Astrocyte of the spinal cord (primary cell): Measurements from ENCODE around the gene PITPNC1.

Experiments
- DNase-seq: peaks from one replicate; pipeline ENCODE4 v3.0.0; 2011; ENCODE audit warnings: low read depth, low spot score
- H3K4me3 ChIP-seq: 2 replicates; pipeline ENCODE4 v1.5.1; 2011; ENCODE audit warnings: low read depth, mild to moderate bottlenecking, low read length, moderate library complexity
- in situ Hi-C: cut with HindIII; loops from 2 replicates; pipeline ENCODE4 v1.10.0; 2017; ENCODE audit warnings: low sequenced_read_pairs
- TF ChIP-seq, protein P1 (sequence below): IDR thresholded peaks from 2 replicates; pipeline ENCODE4 v1.5.1; 2012; ENCODE audit warnings: low read depth, mild to moderate bottlenecking, low read length, inconsistent platforms

Gene PITPNC1

DNA sequence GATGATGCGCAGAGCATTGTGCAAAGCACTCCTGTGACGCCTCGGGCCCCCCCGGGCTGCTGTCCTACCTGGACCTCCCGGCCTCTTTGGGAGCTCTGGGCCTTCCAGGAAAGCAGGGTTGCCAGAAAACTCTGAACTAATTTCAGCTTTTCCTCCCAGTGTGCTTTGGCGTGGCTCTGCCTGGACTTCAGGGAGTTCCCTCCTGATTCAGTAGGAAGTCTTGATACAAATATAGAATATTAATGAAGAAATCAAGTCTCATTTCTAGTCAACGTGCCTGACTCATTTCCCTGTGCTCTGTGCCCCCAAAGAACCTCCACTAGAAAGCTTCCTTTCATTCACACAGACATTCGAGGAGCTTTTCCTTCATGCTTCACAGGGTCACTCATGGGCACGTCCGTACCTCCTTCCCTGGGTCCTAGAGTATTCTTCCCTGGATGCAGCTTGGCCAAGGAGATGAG is 256.7 kb downstream of the PITPNC1 start:
- H3K4me3 ChIP-seq = no peak overlapping the region
- no peak for DNase-seq
- TF ChIP-seq, protein P1, sequence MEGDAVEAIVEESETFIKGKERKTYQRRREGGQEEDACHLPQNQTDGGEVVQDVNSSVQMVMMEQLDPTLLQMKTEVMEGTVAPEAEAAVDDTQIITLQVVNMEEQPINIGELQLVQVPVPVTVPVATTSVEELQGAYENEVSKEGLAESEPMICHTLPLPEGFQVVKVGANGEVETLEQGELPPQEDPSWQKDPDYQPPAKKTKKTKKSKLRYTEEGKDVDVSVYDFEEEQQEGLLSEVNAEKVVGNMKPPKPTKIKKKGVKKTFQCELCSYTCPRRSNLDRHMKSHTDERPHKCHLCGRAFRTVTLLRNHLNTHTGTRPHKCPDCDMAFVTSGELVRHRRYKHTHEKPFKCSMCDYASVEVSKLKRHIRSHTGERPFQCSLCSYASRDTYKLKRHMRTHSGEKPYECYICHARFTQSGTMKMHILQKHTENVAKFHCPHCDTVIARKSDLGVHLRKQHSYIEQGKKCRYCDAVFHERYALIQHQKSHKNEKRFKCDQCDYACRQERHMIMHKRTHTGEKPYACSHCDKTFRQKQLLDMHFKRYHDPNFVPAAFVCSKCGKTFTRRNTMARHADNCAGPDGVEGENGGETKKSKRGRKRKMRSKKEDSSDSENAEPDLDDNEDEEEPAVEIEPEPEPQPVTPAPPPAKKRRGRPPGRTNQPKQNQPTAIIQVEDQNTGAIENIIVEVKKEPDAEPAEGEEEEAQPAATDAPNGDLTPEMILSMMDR = no peak
- in situ Hi-C loops = no loop called here

DNA sequence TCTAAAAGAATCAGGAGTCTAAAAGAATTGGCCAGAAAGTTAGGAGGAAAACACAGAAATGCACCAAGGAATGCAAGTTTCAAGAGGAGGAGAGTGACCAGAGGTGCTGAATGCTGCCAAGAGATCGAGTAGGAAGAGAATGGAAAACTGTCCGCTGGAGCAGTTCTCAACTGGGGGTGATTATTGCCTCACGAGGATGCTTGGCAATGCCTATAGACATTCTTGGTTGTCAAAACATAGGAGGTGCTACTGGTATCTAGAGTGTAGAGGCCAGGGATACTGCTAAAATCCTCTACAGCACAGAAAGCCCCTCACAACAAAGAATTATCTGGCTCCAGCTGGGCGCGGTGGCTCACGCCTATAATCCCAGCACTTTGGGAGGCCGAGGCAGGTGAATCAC is 258.6 kb downstream of the PITPNC1 start:
- TF ChIP-seq, protein P1 = no peak
- in situ Hi-C loops = no loop called here
- no peak overlapping the region for H3K4me3 ChIP-seq
- DNase-seq = no peak

DNA sequence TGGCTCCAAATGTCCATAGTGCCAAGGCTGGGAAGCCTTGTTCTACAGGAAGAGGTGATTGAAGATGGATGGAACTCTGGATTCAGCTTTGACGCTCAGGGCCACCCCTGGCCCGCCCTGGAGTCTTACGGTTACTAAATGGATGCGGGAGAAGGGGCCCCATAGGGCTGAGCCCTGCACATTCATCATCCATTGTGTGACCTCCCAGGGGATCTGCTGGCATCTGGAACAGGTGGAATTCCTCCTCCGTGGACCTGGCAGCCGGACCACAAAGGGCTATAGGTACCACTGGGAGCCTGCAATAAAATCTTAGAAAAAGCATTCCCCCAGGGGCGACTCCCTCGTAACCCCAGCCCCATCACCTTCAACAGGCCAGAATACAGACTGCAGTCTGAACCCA is 259.2 kb downstream of the PITPNC1 start:
- no peak overlapping the region for H3K4me3 ChIP-seq
- in situ Hi-C loops = no loop called here
- TF ChIP-seq, protein P1 = no peak
- DNase-seq = no peak

DNA sequence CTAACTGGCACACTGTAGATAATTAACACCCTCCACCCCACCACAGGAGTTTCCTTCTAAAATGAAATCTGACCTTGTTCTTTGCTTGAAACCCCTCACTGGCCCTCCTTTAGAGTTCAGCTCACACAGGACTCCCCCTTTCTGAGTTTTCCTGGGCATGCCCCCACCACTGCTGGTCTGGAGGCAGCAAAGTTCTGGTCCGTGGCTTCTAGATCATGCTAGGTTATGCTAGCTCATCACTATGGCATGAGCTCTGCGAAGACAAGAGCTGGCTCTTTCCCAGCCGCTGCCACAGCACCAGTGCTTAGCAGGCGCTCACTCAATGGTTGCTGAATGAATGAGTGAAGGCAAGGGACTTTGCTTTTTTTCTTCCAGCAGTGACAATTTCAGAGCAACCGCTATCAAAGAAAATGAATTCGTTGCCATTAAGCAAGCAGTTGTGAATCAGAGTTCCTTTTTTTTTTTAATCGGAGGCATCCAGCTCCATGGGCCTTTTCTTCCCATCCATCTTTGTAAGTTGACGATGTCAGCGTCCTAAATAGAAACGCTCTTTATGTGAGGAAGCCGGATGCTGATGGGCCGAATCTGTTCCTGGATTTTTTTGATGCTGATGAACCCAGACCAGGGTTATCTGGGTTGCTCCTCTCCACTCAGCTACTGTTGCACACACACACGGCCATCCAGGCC is 259.9 kb downstream of the PITPNC1 start:
- peak; percentile 79 for DNase-seq
- no peak overlapping the region for H3K4me3 ChIP-seq
- in situ Hi-C loops = no loop called here
- TF ChIP-seq, protein P1 = no peak

DNA sequence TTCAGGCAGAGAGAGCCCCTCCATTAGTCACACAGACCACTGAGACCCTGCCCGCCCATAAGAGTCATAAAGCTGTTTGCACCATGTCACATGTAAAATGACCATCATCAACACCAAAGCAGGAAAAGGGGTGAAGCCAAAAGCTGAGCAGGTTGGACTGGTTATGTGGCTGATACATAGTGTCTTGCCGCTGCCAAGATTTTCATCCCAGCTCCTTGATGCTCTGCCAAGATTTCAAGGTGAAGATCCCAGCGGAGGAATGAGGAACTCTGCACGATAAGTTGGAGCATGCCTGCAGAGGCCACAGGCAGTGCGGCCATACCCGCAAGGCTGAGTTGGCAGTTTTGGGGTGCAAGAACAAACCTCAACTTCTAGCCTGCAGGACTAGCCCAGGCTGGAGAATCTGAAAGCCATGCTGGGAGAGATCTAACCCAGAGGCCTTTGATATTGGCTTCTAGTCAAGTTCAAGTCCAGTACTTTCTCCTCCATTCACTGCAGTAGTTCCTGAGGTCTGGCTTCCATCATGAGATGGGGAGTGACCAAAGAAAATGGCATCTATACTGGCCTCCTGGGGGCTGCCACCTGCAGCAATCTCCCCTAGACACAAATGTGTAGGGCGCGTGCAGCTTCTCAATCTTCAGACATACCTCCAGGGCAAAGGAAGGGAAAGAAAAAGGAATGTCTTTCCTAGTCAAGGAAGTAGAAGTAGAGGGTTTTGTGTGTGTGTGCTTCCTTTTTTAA is 261.0 kb downstream of the PITPNC1 start:
- TF ChIP-seq, protein P1 = no peak
- H3K4me3 ChIP-seq = no peak overlapping the region
- in situ Hi-C loops = no loop called here
- no peak for DNase-seq

DNA sequence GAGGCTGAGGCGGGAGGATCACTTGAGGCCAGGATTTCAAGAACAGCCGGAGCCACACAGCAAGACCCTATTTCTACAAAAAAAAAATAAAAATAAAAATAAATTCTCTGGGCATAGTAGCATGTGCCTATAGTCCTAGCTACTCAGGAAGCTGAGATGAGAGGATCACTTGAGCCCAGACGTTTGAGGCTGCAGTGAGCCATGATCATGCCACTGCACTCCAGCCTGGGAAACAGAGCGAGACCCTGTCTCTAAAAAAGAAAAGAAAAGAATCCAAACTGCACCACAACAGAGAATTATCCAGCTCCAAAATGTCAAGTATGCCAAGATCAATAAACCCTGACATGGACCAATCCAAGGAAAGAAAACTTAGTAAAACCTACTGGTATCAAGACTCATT is 261.8 kb downstream of the PITPNC1 start:
- no peak overlapping the region for H3K4me3 ChIP-seq
- TF ChIP-seq, protein P1 = no peak
- DNase-seq = no peak
- in situ Hi-C loops = no loop called here
